HG02678 (cell line): ENCODE data around the gene POLN.

ENCODE experiments used
- ATAC-seq: cut with Tn5 transposase; IDR thresholded peaks from one replicate; pipeline ENCODE4 v1.9.1; 2021; ENCODE audit warnings: mild to moderate bottlenecking, moderate library complexity; ENCODE audit not compliant: unreplicated experiment

The POLN gene

GRCh38 chr4:2072971-2073807 is 168.7 kb downstream of the POLN start:
- ATAC-seq, result no peak

- ATAC-seq, result no peak
Observed at GRCh38 chr4:2071912-2072867, 169.7 kb downstream of the POLN start.

GRCh38 chr4:2071252-2071911 is 170.5 kb downstream of the POLN start:
- no peak for ATAC-seq

- ATAC-seq, result no peak
Observed at GRCh38 chr4:2070421-2071251, 171.3 kb downstream of the POLN start.

- no peak for ATAC-seq
Observed at GRCh38 chr4:2069986-2070385, 171.9 kb downstream of the POLN start.

GRCh38 chr4:2069161-2069971 is 172.6 kb downstream of the POLN start:
- no peak for ATAC-seq

GRCh38 chr4:2068566-2068965 is 173.4 kb downstream of the POLN start:
- no peak for ATAC-seq

- ATAC-seq, result no peak
Observed at GRCh38 chr4:2068198-2068470, 173.8 kb downstream of the POLN start.

GRCh38 chr4:2067446-2068197 is 174.3 kb downstream of the POLN start:
- no peak for ATAC-seq

GRCh38 chr4:2066571-2067445 is 175.1 kb downstream of the POLN start:
- no peak for ATAC-seq

GRCh38 chr4:2066011-2066551 is 175.8 kb downstream of the POLN start:
- ATAC-seq, result no peak

- no peak for ATAC-seq
Observed at GRCh38 chr4:2065106-2065930, 176.6 kb downstream of the POLN start.

GRCh38 chr4:2064276-2064991 is 177.5 kb downstream of the POLN start:
- no peak for ATAC-seq

- ATAC-seq, result no peak
Observed at GRCh38 chr4:2063557-2064275, 178.2 kb downstream of the POLN start.

GRCh38 chr4:2062808-2063524 is 179.0 kb downstream of the POLN start:
- no peak for ATAC-seq
